HepG2 (cell line): Measurements from ENCODE around the gene GDF2.

Source experiments
- SMC3 ChIP-seq: IDR thresholded peaks from 2 replicates; pipeline ENCODE4 v1.6.1; 2011; ENCODE audit warnings: low read length, improper control_type of control experiment
- TF ChIP-seq, protein P1 (sequence below): sonication (generic); formaldehyde crosslinking; IDR thresholded peaks from 2 replicates; pipeline ENCODE4 v1.8.0; 2022; ENCODE audit warnings: missing genetic modification reagents, mild to moderate bottlenecking, borderline replicate concordance
- TF ChIP-seq, protein P2 (sequence below), 2 experiments: IDR thresholded peaks; 2 replicates each; pipeline ENCODE4 v1.6.1; 2011 to 2012; ENCODE audit warnings: low read length in 2 of 2, borderline replicate concordance in 1 of 2, low read depth in 1 of 2, mild to moderate bottlenecking in 1 of 2, moderate library complexity in 1 of 2

DNA sequence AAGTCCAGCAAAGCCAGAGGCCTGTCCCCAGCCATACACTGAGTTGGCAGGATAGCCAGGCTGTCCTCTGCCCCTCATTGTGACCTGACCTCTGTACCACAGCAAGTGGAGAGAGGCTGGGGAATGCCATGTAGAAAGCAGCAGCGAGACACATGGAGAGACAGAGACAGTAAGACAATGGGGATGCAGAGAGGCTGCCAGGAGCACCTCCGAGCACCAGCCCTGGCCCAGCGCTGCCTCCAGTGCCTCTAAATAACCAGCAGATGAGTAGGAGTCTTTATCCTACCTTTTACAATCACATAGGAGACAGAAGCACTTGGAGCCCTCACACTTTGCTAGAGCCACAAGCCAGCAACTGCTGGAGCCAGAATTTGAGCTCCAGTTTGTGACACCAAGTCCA lies 8.1 kb downstream of the GDF2 start:
- TF ChIP-seq SMC3, result no peak
- TF ChIP-seq, protein P1, sequence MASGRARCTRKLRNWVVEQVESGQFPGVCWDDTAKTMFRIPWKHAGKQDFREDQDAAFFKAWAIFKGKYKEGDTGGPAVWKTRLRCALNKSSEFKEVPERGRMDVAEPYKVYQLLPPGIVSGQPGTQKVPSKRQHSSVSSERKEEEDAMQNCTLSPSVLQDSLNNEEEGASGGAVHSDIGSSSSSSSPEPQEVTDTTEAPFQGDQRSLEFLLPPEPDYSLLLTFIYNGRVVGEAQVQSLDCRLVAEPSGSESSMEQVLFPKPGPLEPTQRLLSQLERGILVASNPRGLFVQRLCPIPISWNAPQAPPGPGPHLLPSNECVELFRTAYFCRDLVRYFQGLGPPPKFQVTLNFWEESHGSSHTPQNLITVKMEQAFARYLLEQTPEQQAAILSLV (CRISPR knock-in tag), result no peak
- TF ChIP-seq, protein P2, sequence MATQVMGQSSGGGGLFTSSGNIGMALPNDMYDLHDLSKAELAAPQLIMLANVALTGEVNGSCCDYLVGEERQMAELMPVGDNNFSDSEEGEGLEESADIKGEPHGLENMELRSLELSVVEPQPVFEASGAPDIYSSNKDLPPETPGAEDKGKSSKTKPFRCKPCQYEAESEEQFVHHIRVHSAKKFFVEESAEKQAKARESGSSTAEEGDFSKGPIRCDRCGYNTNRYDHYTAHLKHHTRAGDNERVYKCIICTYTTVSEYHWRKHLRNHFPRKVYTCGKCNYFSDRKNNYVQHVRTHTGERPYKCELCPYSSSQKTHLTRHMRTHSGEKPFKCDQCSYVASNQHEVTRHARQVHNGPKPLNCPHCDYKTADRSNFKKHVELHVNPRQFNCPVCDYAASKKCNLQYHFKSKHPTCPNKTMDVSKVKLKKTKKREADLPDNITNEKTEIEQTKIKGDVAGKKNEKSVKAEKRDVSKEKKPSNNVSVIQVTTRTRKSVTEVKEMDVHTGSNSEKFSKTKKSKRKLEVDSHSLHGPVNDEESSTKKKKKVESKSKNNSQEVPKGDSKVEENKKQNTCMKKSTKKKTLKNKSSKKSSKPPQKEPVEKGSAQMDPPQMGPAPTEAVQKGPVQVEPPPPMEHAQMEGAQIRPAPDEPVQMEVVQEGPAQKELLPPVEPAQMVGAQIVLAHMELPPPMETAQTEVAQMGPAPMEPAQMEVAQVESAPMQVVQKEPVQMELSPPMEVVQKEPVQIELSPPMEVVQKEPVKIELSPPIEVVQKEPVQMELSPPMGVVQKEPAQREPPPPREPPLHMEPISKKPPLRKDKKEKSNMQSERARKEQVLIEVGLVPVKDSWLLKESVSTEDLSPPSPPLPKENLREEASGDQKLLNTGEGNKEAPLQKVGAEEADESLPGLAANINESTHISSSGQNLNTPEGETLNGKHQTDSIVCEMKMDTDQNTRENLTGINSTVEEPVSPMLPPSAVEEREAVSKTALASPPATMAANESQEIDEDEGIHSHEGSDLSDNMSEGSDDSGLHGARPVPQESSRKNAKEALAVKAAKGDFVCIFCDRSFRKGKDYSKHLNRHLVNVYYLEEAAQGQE (IDR thresholded peaks at IDR 0.05; ENCODE audit: borderline replicate concordance in 1 of 2, low read depth in 1 of 2, low read length in 2 of 2), result no peak
